Tibial nerve (tissue), 4 donors: ENCODE results near the gene ZNRD2.
A peak's percentile ranks its signal among the peaks of the same experiment; 100 is the strongest.

ENCODE experiments used
- CTCF ChIP-seq, 5 experiments: fragments of 200-600 bp in 3 of 5; fragments of 450-650 bp in 2 of 5; sonication (generic) in 3 of 5; IDR thresholded peaks; one replicate each; pipeline ENCODE4 v1.5.1; 2016 to 2019; ENCODE audit warnings: antibody characterized with exemption in 5 of 5, mild to moderate bottlenecking in 3 of 5, moderate library complexity in 2 of 5
- EP300 ChIP-seq, 2 donors: sonication (generic); formaldehyde crosslinking; IDR thresholded peaks; one replicate each; pipeline ENCODE4 v1.6.1; 2017; ENCODE audit warnings: antibody characterized with exemption in 2 of 2, mild to moderate bottlenecking in 1 of 2
- POLR2A ChIP-seq, 2 donors: fragments of 450-650 bp; IDR thresholded peaks; one replicate each; pipeline ENCODE4 v1.6.1; 2017; ENCODE audit warnings: antibody characterized with exemption in 2 of 2, mild to moderate bottlenecking in 2 of 2, moderate library complexity in 2 of 2

- no peak for TF ChIP-seq EP300 (IDR thresholded peaks at IDR 0.05)
- TF ChIP-seq CTCF (IDR thresholded peaks at IDR 0.05) = peak in 2 of 5 experiments; percentile 54 to 71
- TF ChIP-seq POLR2A (IDR thresholded peaks at IDR 0.05) = no peak
Measured at GRCh38 chr11:65539744-65540289, 30.5 kb upstream of the ZNRD2 start.
